GM12872 (cell line): ENCODE data around the gene RNF152.

ENCODE experiments used
- CTCF ChIP-seq: IDR thresholded peaks from 3 replicates; pipeline ENCODE4 v1.5.1; 2011; ENCODE audit warnings: low read depth, mild to moderate bottlenecking, low read length, moderate library complexity; ENCODE audit not compliant: insufficient read depth

Gene RNF152

DNA sequence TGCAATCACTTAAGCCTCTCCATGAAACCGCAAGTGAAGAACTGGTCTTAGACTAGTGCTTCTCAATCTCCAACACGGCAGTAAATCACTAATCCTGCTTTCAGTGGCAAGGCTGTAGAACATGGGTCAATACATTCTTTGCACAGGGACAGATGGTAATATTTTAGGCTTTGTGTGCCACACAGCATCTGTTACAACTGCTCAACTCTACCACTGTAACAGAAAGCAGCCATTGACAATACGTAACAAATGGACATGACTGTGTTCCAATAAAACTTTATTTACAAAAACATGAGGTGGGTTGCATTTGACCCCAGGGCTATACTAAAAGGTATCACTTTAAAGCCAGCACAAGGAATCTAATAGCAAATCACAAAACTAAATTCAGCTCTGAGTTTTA, 51.1 kb downstream of the RNF152 start:
- no peak for TF ChIP-seq CTCF

- no peak for TF ChIP-seq CTCF
These were observed 52.5 kb downstream of the RNF152 start for GRCh38 chr18:61840324-61840723.

GRCh38 chr18:61838521-61838920, 54.3 kb downstream of the RNF152 start:
- TF ChIP-seq CTCF: no peak

- TF ChIP-seq CTCF: no peak
These were observed 58.8 kb downstream of the RNF152 start for GRCh38 chr18:61833978-61834377.

DNA sequence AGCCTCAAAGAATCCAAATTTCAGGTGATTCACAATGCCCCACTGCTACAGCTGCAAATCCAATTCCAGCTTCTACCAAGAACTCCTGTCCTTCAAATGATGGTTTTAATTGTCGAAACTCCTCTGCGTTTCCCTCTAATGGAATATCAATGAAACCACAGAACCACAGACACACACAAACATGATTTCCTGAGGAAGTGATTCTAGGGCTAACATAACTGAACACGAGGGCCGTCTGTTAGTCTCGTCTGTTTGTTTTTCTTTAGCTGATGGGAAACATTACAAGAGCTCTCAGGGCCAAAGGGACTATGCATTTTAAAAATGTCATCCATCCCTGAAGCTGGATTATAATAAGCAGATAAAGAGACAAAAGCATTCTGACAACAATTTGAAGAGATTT, 59.4 kb downstream of the RNF152 start:
- no peak for TF ChIP-seq CTCF

DNA sequence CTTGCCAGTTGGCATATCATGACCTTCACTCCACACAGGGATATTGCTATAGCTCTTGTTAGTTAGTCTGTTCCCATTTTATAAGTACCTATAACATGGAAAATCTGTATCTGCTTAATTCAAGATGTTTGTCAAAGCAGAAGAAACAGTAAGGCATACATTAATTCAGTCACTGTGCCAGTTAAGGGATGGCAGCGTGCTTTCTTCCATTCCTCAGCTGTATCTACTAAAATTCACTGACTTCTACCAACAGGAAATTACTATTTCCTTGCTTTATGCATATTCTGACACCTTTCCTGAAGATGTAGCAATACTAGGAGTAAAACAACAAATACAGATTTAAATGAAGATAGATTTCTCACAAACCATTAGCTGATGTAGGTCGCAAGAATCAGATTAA, 59.9 kb downstream of the RNF152 start:
- TF ChIP-seq CTCF: no peak

GRCh38 chr18:61831071-61831470, 61.7 kb downstream of the RNF152 start:
- no peak for TF ChIP-seq CTCF

- no peak for TF ChIP-seq CTCF
These were observed 63.7 kb downstream of the RNF152 start for GRCh38 chr18:61829108-61829507.
